HepG2 (cell line): ENCODE data around the gene APBB2. TPM values are rescaled to one million over a fixed set of nuclear protein-coding genes. Genes with fewer than 3 reads are reported as not detected.

Experiments used
- ATAC-seq: fragments of 200-7000 bp; cut with Tn5 transposase; 3 replicates; pipeline ENCODE4 v1.9.1; 2020; ENCODE audit warnings: mild to moderate bottlenecking, moderate library complexity
- BruUV-seq: library from RNA; stranded (reverse); fragments of 400-500 nt; replicated peaks from 2 replicates; lab custom pipeline; 2021; lab: Mats Ljungman, UMichigan
- CTCF ChIA-PET: fragments of 300-600 bp; formaldehyde crosslinking; extraction: SDS; loops from one replicate; lab custom pipeline; 2021; ENCODE audit warnings: low total read pairs, inconsistent platforms, low intra/inter-chr PET ratio; lab: Yijun Ruan, JAX
- POLR2A ChIA-PET: fragments of 350-600 bp; sonication (Branson Sonifier 250); formaldehyde crosslinking; loops from one replicate; lab custom pipeline; 2020; ENCODE audit warnings: antibody characterized with exemption, inconsistent platforms; lab: Yijun Ruan, JAX
- DNase-seq: peaks from one replicate; pipeline ENCODE4 v3.0.0-alpha.2; 2015; ENCODE audit warnings: low spot score
- FAIRE-seq: peaks from 3 replicates; lab custom pipeline; 2011; peaks lifted over from hg19 to GRCh38; lab: Jason Lieb, UNC
- H2AFZ ChIP-seq: one replicate; pipeline ENCODE4 v1.6.1; 2011; ENCODE audit warnings: low read length, inconsistent platforms
- H3K27ac ChIP-seq: fragments of 300-600 bp; 3 replicates; pipeline ENCODE4 v1.8.0; 2011; ENCODE audit warnings: mixed run types, mild to moderate bottlenecking, mixed read lengths, low read length, inconsistent platforms; ENCODE audit not compliant: insufficient read depth; ENCODE audit errors: extremely low read length
- H3K27me3 ChIP-seq, 2 experiments: fragments of 200-600 bp in 1 of 2; 2 replicates in 1 of 2; 3 replicates in 1 of 2; pipeline versions ENCODE4 v1.6.0 to v1.8.0; 2011; ENCODE audit warnings: low read length in 2 of 2, mild to moderate bottlenecking in 2 of 2, moderate library complexity in 2 of 2, inconsistent platforms in 1 of 2; ENCODE audit not compliant: insufficient read depth in 2 of 2, control insufficient read depth in 1 of 2
- H3K36me3 ChIP-seq, 2 experiments: fragments of 200-600 bp in 1 of 2; replicated peaks in 1 of 2; 2 replicates in 1 of 2; 3 replicates in 1 of 2; pipeline versions ENCODE4 v1.5.1 to v1.8.0; 2011; ENCODE audit warnings: low read length in 2 of 2, inconsistent platforms in 1 of 2; ENCODE audit not compliant: insufficient read depth in 2 of 2, control insufficient read depth in 1 of 2
- H3K4me1 ChIP-seq: 2 replicates; pipeline ENCODE4 v1.5.1; 2012; ENCODE audit warnings: low read length, inconsistent platforms; ENCODE audit not compliant: insufficient read depth
- H3K4me2 ChIP-seq: 2 replicates; pipeline ENCODE4 v1.6.0; 2011; ENCODE audit warnings: low read depth, low read length, inconsistent platforms
- H3K4me3 ChIP-seq, 3 experiments: fragments of 200-600 bp in 1 of 3; sonication (generic), shearing (Covaris generic) in 1 of 3; replicated peaks in 1 of 3; 2 replicates each; pipeline ENCODE4 v1.5.1; 2011 to 2016; ENCODE audit warnings: low read length in 3 of 3, inconsistent platforms in 2 of 3, low read depth in 2 of 3, mild to moderate bottlenecking in 2 of 3, control low read depth in 1 of 3, mixed read lengths in 1 of 3; ENCODE audit not compliant: insufficient read depth in 1 of 3
- H3K79me2 ChIP-seq: one replicate; pipeline ENCODE4 v1.6.1; 2011; ENCODE audit warnings: low read length, inconsistent platforms; ENCODE audit not compliant: insufficient read depth
- H3K9ac ChIP-seq: 2 replicates; pipeline ENCODE4 v1.6.0; 2011; ENCODE audit warnings: mild to moderate bottlenecking, low read depth, low read length, inconsistent platforms; ENCODE audit not compliant: insufficient read depth
- H3K9me3 ChIP-seq: 2 replicates; pipeline ENCODE4 v1.5.1; 2012; ENCODE audit warnings: mild to moderate bottlenecking, low read length
- H4K20me1 ChIP-seq: 2 replicates; pipeline ENCODE4 v1.6.0; 2011; ENCODE audit warnings: inconsistent platforms, mild to moderate bottlenecking, low read length, moderate library complexity; ENCODE audit not compliant: insufficient read depth
- ASH2L ChIP-seq: fragments of 300-600, 200-600 bp; sonication (generic); IDR thresholded peaks from 2 replicates; pipeline ENCODE4 v1.7.0; 2017; ENCODE audit warnings: low read depth, mild to moderate bottlenecking, moderate library complexity, mixed read lengths, low read length; ENCODE audit not compliant: insufficient read length
- HDAC2 ChIP-seq: sonication (generic); formaldehyde crosslinking; IDR thresholded peaks from 2 replicates; pipeline ENCODE4 v1.4.0; 2020; ENCODE audit warnings: missing genetic modification reagents
- HES4 ChIP-seq: sonication (generic); formaldehyde crosslinking; IDR thresholded peaks from 2 replicates; pipeline ENCODE4 v1.9.0; 2021; ENCODE audit warnings: mild to moderate bottlenecking, missing genetic modification reagents, borderline replicate concordance
- IKZF4 ChIP-seq: sonication (generic); formaldehyde crosslinking; IDR thresholded peaks from 2 replicates; pipeline ENCODE4 v1.5.1; 2020; ENCODE audit warnings: borderline replicate concordance, mild to moderate bottlenecking, low read depth, missing genetic modification reagents; ENCODE audit errors: not compliant biosample characterization
- MAFK ChIP-seq, 2 experiments: IDR thresholded peaks in 1 of 2; conservative IDR thresholded peaks in 1 of 2; 2 replicates each; pipeline ENCODE4 v1.6.1; 2011; ENCODE audit warnings: improper control_type of control experiment in 2 of 2, low read length in 2 of 2
- MBNL3 ChIP-seq: fragments of 250-450 bp; sonication (Bioruptor Pico); conservative IDR thresholded peaks from 2 replicates; pipeline ENCODE4 v1.8.0; 2022; ENCODE audit warnings: mild to moderate bottlenecking, inconsistent platforms
- POLR2G ChIP-seq: fragments of 200-400 bp; formaldehyde crosslinking; IDR thresholded peaks from 2 replicates; pipeline ENCODE4 v1.6.1; 2018; ENCODE audit warnings: mild to moderate bottlenecking, low read depth, low read length, moderate library complexity
- PPARG ChIP-seq: conservative IDR thresholded peaks from 2 replicates; pipeline ENCODE4 v1.6.1; 2016; ENCODE audit warnings: missing biosample characterization, missing genetic modification reagents
- SIN3A ChIP-seq: IDR thresholded peaks from 2 replicates; pipeline ENCODE4 v1.6.1; 2011; ENCODE audit warnings: low read depth, mild to moderate bottlenecking, control low read depth, low read length, borderline replicate concordance
- THYN1 ChIP-seq: sonication (generic); formaldehyde crosslinking; IDR thresholded peaks from 2 replicates; pipeline ENCODE4 v1.8.1; 2023; ENCODE audit warnings: low read depth, mild to moderate bottlenecking, moderate library complexity, missing genetic modification reagents, borderline replicate concordance
- XRCC5 ChIP-seq: fragments of 200-400 bp; formaldehyde crosslinking; optimal IDR thresholded peaks from 2 replicates; pipeline ENCODE3; 2017; ENCODE audit warnings: mild to moderate bottlenecking, low read length
- ZNF260 ChIP-seq: sonication (generic); formaldehyde crosslinking; IDR thresholded peaks from 2 replicates; pipeline ENCODE4 v1.4.0; 2020; ENCODE audit warnings: missing genetic modification reagents, low read depth, mild to moderate bottlenecking, borderline replicate concordance
- ZNF30 ChIP-seq: sonication (generic); formaldehyde crosslinking; IDR thresholded peaks from 2 replicates; pipeline ENCODE4 v1.5.0; 2020; ENCODE audit warnings: mild to moderate bottlenecking, missing genetic modification reagents
- ZNF672 ChIP-seq: sonication (generic); formaldehyde crosslinking; IDR thresholded peaks from 2 replicates; pipeline ENCODE4 v1.8.1; 2022; ENCODE audit warnings: missing genetic modification reagents
- WGBS: methylation state at CpG from one replicate; pipeline ENCODE4 v1.1.6; 2017; ENCODE audit warnings: low lambda C conversion rate; 5-methylcytosine and 5-hydroxymethylcytosine counted together
- in situ Hi-C: cut with HindIII; loops from 2 replicates; pipeline ENCODE4 v1.10.0; 2017; ENCODE audit warnings: low pct_unique_long_range_greater_than_20kb; ENCODE audit not compliant: extremely low pct_ligation_motif_present
- intact Hi-C: fragments of 100-400 bp; cut with micrococcal nuclease; formaldehyde crosslinking; loops from one replicate; pipeline ENCODE4 v1.10.0; 2022; ENCODE audit not compliant: unreplicated experiment
- polyA plus RNA-seq, 8 experiments: library from polyadenylated mRNA; depleted of rRNA in 3 of 8; stranded (reverse) in 7 of 8; unstranded in 1 of 8; fragments of >200 nt; fragmentation: Illumina TruSeq in 4 of 8; extraction: Trizol in 4 of 8; gene quantifications; 2 replicates each; pipeline versions ENCODE4 v1.2.1 to v1.2.3, GENCODE V29; 2011 to 2016; ENCODE audit warnings: low read depth in 4 of 8, missing spikeins in 1 of 8, mixed read lengths in 1 of 8; ENCODE audit not compliant: insufficient read depth in 1 of 8
- total RNA-seq, 5 experiments: library from RNA; depleted of rRNA; stranded (reverse); fragments of >200 nt; fragmentation: Illumina TruSeq; extraction: Trizol; gene quantifications; 2 replicates each; pipeline ENCODE4 v1.2.3, GENCODE V29; 2016; ENCODE audit warnings: low read depth in 1 of 5
- TF ChIP-seq, protein P1 (sequence below): sonication (generic); formaldehyde crosslinking; IDR thresholded peaks from 2 replicates; pipeline ENCODE4 v1.5.1; 2020; ENCODE audit warnings: mild to moderate bottlenecking, moderate library complexity, missing genetic modification reagents
- TF ChIP-seq, protein P2 (sequence below): sonication (generic); formaldehyde crosslinking; IDR thresholded peaks from 2 replicates; pipeline ENCODE4 v1.4.0; 2020; ENCODE audit warnings: missing genetic modification reagents, borderline replicate concordance
- TF ChIP-seq, protein P3 (sequence below): sonication (generic); formaldehyde crosslinking; IDR thresholded peaks from 2 replicates; pipeline ENCODE4 v1.9.0; 2021; ENCODE audit warnings: missing genetic modification reagents, mild to moderate bottlenecking, borderline replicate concordance

Gene APBB2
- total and polyA plus RNA-seq, 2 of the 13 experiments (the other 11 are each of a cell fraction or from before 2014, with no cell fraction given): 11.7 to 17.0 TPM

DNA sequence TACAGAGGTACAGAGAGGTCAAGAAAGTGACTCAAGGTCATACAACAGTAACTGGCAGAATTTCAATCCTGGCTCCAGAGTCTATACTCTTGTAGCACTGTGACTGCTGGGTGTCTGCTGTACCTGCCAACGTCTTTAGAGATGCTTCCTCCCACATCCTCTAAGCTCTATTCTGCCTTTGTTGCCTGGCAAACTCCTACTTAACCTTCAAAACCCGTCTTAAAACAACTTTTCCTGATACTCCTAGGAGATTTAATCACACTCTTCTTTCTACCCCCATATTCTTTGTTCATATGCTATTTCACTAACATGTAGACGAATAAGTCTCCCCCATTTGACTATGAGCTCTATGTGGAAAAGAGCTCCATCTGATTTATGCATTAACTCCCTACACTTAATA, 16.8 kb downstream of the APBB2 start:
- CTCF ChIA-PET: no interaction called here
- DNase-seq: no peak

More for the DNA sequence above, 16.8 kb downstream of the APBB2 start:
- POLR2A ChIA-PET: no interaction called here
- H3K4me1 ChIP-seq: peaks cover 33% of the 10 kb centered on the region
- no peak overlapping the region for H3K4me3 ChIP-seq
- WGBS: 95% methylated on average over 3 of the region's 3 CpGs
- ATAC-seq: no peak
- intact Hi-C loops (no loop called here), in situ Hi-C loops (no loop called here)
- H3K36me3 ChIP-seq: no peaks in the 10 kb centered on the region
- no peak for FAIRE-seq
- no peaks in the 10 kb centered on the region; the same call in 1 of the 2 replicates for H4K20me1 ChIP-seq
- no peak overlapping the region for H3K9ac ChIP-seq
- no peak overlapping the region for H2AFZ ChIP-seq
- H3K4me2 ChIP-seq: no peak overlapping the region
- BruUV-seq: no TSS peak
- peaks cover 49% of the 10 kb centered on the region for H3K79me2 ChIP-seq
- no peaks in the 10 kb centered on the region; a peak in 1 of 5 replicates for H3K27me3 ChIP-seq
- no peaks in the 10 kb centered on the region for H3K9me3 ChIP-seq
- TF ChIP-seq THYN1 (CRISPR knock-in tag) (no peak), HDAC2 (CRISPR knock-in tag) (no peak), SIN3A (no peak), IKZF4 (CRISPR knock-in tag) (no peak), ZNF260 (CRISPR knock-in tag) (no peak), ASH2L (no peak), ZNF30 (CRISPR knock-in tag) (no peak), PPARG (CRISPR knock-in tag) (no peak), POLR2G (no peak), MBNL3 (CRISPR knock-in tag) (no peak), XRCC5 (no peak), MAFK (conservative IDR thresholded peaks at IDR 0.05 in 1 of 2, IDR thresholded peaks at IDR 0.05 in 1 of 2; ENCODE audit: low read length in 2 of 2) (no peak), ZNF672 (no peak), HES4 (no peak)
- TF ChIP-seq, protein P1, sequence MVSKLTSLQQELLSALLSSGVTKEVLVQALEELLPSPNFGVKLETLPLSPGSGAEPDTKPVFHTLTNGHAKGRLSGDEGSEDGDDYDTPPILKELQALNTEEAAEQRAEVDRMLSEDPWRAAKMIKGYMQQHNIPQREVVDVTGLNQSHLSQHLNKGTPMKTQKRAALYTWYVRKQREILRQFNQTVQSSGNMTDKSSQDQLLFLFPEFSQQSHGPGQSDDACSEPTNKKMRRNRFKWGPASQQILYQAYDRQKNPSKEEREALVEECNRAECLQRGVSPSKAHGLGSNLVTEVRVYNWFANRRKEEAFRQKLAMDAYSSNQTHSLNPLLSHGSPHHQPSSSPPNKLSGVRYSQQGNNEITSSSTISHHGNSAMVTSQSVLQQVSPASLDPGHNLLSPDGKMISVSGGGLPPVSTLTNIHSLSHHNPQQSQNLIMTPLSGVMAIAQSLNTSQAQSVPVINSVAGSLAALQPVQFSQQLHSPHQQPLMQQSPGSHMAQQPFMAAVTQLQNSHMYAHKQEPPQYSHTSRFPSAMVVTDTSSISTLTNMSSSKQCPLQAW (CRISPR knock-in tag): no peak
- TF ChIP-seq, protein P2, sequence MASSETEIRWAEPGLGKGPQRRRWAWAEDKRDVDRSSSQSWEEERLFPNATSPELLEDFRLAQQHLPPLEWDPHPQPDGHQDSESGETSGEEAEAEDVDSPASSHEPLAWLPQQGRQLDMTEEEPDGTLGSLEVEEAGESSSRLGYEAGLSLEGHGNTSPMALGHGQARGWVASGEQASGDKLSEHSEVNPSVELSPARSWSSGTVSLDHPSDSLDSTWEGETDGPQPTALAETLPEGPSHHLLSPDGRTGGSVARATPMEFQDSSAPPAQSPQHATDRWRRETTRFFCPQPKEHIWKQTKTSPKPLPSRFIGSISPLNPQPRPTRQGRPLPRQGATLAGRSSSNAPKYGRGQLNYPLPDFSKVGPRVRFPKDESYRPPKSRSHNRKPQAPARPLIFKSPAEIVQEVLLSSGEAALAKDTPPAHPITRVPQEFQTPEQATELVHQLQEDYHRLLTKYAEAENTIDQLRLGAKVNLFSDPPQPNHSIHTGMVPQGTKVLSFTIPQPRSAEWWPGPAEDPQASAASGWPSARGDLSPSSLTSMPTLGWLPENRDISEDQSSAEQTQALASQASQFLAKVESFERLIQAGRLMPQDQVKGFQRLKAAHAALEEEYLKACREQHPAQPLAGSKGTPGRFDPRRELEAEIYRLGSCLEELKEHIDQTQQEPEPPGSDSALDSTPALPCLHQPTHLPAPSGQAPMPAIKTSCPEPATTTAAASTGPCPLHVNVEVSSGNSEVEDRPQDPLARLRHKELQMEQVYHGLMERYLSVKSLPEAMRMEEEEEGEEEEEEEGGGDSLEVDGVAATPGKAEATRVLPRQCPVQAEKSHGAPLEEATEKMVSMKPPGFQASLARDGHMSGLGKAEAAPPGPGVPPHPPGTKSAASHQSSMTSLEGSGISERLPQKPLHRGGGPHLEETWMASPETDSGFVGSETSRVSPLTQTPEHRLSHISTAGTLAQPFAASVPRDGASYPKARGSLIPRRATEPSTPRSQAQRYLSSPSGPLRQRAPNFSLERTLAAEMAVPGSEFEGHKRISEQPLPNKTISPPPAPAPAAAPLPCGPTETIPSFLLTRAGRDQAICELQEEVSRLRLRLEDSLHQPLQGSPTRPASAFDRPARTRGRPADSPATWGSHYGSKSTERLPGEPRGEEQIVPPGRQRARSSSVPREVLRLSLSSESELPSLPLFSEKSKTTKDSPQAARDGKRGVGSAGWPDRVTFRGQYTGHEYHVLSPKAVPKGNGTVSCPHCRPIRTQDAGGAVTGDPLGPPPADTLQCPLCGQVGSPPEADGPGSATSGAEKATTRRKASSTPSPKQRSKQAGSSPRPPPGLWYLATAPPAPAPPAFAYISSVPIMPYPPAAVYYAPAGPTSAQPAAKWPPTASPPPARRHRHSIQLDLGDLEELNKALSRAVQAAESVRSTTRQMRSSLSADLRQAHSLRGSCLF (CRISPR knock-in tag): no peak
- TF ChIP-seq, protein P3, sequence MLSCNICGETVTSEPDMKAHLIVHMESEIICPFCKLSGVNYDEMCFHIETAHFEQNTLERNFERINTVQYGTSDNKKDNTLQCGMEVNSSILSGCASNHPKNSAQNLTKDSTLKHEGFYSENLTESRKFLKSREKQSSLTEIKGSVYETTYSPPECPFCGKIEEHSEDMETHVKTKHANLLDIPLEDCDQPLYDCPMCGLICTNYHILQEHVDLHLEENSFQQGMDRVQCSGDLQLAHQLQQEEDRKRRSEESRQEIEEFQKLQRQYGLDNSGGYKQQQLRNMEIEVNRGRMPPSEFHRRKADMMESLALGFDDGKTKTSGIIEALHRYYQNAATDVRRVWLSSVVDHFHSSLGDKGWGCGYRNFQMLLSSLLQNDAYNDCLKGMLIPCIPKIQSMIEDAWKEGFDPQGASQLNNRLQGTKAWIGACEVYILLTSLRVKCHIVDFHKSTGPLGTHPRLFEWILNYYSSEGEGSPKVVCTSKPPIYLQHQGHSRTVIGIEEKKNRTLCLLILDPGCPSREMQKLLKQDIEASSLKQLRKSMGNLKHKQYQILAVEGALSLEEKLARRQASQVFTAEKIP (CRISPR knock-in tag): no peak
- H3K27ac ChIP-seq: no peak overlapping the region
